ENCODE results near the gene OBSCN.

Gene OBSCN

GRCh38 chr1:228366062-228366865 is 158.4 kb downstream of the OBSCN start:
- no peak for DNase-seq (ENCODE audit: low read depth, low spot score)
- in situ Hi-C loops (cut with HindIII; ENCODE audit: low sequenced_read_pairs): no loop called here
- TF ChIP-seq, protein P1, sequence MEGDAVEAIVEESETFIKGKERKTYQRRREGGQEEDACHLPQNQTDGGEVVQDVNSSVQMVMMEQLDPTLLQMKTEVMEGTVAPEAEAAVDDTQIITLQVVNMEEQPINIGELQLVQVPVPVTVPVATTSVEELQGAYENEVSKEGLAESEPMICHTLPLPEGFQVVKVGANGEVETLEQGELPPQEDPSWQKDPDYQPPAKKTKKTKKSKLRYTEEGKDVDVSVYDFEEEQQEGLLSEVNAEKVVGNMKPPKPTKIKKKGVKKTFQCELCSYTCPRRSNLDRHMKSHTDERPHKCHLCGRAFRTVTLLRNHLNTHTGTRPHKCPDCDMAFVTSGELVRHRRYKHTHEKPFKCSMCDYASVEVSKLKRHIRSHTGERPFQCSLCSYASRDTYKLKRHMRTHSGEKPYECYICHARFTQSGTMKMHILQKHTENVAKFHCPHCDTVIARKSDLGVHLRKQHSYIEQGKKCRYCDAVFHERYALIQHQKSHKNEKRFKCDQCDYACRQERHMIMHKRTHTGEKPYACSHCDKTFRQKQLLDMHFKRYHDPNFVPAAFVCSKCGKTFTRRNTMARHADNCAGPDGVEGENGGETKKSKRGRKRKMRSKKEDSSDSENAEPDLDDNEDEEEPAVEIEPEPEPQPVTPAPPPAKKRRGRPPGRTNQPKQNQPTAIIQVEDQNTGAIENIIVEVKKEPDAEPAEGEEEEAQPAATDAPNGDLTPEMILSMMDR (IDR thresholded peaks at IDR 0.05; ENCODE audit: low read depth, low read length): no peak
- H3K4me3 ChIP-seq (ENCODE audit: low read depth, low read length): no peak overlapping the region

GRCh38 chr1:228366866-228367741 is 159.3 kb downstream of the OBSCN start:
- no peak overlapping the region for H3K4me3 ChIP-seq (ENCODE audit: low read depth, low read length)
- in situ Hi-C loops (cut with HindIII; ENCODE audit: low sequenced_read_pairs): no loop called here
- no peak for DNase-seq (ENCODE audit: low read depth, low spot score)
- TF ChIP-seq, protein P1 (IDR thresholded peaks at IDR 0.05; ENCODE audit: low read depth, low read length): no peak

GRCh38 chr1:228367798-228368791 is 160.3 kb downstream of the OBSCN start:
- in situ Hi-C loops (cut with HindIII; ENCODE audit: low sequenced_read_pairs): no loop called here
- TF ChIP-seq, protein P1 (IDR thresholded peaks at IDR 0.05; ENCODE audit: low read depth, low read length): no peak
- no peak for DNase-seq (ENCODE audit: low read depth, low spot score)
- H3K4me3 ChIP-seq (ENCODE audit: low read depth, low read length): no peak overlapping the region

- TF ChIP-seq, protein P1 (IDR thresholded peaks at IDR 0.05; ENCODE audit: low read depth, low read length): no peak
- in situ Hi-C loops (cut with HindIII; ENCODE audit: low sequenced_read_pairs): no loop called here
- H3K4me3 ChIP-seq (ENCODE audit: low read depth, low read length): no peak overlapping the region
- no peak for DNase-seq (ENCODE audit: low read depth, low spot score)
These were observed 161.2 kb downstream of the OBSCN start for GRCh38 chr1:228368801-228369607.

DNA sequence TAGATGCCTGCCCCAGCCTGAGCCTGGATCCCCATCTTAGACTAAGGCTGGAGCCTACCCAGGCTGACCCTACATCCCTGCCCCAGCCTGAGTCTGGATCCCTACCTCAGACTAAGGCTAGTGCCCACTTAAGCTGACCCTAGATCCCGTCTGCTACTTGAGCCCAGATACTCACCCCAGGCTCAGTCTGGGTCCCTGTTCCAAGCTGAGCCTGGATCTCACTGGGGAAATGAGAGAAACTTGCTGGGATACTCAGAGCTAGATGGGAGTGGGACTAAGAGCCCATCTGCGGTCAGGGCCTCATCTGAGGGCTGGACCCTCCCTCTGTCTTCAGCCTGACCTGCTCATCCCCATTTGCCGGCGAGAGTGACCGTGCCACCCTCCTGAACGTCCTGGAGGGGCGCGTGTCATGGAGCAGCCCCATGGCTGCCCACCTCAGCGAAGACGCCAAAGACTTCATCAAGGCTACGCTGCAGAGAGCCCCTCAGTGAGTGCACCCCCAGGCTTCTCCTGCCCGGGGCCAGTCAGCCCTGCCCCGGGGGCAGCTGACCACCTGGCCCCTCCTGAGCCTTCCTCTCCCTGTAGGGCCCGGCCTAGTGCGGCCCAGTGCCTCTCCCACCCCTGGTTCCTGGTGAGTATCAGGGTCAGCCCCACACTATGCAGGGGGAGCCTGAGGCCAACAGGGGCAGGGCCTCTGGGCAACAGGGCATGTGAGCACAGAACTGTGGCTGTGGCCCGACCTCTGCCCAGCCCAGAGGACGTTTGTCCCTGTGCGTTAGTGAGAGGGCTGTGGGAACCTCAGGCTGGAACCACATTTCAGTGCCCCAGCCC is 162.0 kb downstream of the OBSCN start:
- in situ Hi-C loops (cut with HindIII; ENCODE audit: low sequenced_read_pairs): no loop called here
- no peak overlapping the region for H3K4me3 ChIP-seq (ENCODE audit: low read depth, low read length)

More for the DNA sequence above, 162.0 kb downstream of the OBSCN start:
- TF ChIP-seq, protein P1 (IDR thresholded peaks at IDR 0.05; ENCODE audit: low read depth, low read length): no peak
- DNase-seq (ENCODE audit: low read depth, low spot score): no peak
